ENCODE measurements around the gene MACROD1.

DNA sequence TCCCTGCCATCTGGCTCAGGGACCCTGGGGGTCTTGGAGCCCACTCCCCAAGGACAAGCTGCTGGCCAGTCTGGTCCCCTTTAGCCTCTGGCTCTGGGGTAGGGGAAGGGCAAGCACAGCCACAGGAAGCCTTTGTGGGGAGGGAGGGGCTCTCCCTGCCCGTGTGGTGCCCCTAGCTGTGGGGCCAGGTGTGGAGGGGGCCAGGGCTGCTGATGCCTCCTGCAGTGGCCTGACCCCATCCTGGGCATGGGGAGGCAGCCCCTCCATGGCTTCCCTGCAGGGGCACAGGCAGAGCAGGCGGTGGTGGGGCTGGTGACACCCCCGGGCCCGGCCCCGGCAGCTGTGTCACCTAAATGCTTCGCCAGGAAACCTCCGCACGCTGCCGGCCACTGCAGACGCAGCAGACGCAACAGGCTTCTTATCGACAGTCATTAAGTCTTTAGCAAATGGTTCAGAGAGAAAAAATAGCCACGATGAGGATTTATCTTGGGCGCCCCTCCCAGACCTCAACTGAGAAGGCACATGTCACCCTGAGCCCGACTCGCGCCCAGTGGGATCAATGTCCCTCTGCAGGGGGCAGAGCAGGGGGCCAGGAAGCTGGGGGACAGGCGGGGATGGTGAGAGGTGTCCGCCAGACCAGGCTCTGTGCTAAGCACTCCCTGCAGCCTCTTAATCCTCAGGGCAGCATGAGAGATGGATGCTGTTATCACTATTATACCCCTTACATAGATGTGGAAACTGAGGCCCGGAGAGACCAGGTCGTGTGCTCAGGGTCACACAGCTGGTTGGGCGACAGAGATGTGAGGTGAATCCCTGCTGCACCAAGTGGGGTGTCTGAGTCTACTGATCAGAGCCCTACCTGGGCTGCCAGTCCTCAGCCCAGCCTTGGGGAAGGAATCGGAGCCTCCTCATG lies 96.3 kb downstream of the MACROD1 start:
- no peak for TF ChIP-seq POLR2A (IDR thresholded peaks at IDR 0.05; ENCODE audit: low read depth, low read length)
- TF ChIP-seq, protein P1, sequence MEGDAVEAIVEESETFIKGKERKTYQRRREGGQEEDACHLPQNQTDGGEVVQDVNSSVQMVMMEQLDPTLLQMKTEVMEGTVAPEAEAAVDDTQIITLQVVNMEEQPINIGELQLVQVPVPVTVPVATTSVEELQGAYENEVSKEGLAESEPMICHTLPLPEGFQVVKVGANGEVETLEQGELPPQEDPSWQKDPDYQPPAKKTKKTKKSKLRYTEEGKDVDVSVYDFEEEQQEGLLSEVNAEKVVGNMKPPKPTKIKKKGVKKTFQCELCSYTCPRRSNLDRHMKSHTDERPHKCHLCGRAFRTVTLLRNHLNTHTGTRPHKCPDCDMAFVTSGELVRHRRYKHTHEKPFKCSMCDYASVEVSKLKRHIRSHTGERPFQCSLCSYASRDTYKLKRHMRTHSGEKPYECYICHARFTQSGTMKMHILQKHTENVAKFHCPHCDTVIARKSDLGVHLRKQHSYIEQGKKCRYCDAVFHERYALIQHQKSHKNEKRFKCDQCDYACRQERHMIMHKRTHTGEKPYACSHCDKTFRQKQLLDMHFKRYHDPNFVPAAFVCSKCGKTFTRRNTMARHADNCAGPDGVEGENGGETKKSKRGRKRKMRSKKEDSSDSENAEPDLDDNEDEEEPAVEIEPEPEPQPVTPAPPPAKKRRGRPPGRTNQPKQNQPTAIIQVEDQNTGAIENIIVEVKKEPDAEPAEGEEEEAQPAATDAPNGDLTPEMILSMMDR (IDR thresholded peaks at IDR 0.05; ENCODE audit: extremely low read depth in 1 of 2, insufficient read depth in 1 of 2, low read depth in 1 of 2, low read length in 2 of 2) = no peak
- no peak for TF ChIP-seq EZH2 (IDR thresholded peaks at IDR 0.05; ENCODE audit: borderline replicate concordance, low read depth, low read length, severe bottlenecking)
- TF ChIP-seq, protein P2, sequence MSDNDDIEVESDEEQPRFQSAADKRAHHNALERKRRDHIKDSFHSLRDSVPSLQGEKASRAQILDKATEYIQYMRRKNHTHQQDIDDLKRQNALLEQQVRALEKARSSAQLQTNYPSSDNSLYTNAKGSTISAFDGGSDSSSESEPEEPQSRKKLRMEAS (IDR thresholded peaks at IDR 0.05; ENCODE audit: insufficient read depth, insufficient read length) = no peak
- no peak for TF ChIP-seq POLR2AphosphoS5 (IDR thresholded peaks at IDR 0.05; ENCODE audit: insufficient read depth, low read depth, low read length)
- no peak for TF ChIP-seq FOS (IDR thresholded peaks at IDR 0.05; ENCODE audit: borderline replicate concordance, insufficient read depth, low read length)

Measured in endothelial cell of umbilical vein (primary cell).